Karpas-422 (cell line): ENCODE measurements around the gene CDKN2B-AS1. TPM values are rescaled to one million over a fixed set of nuclear protein-coding genes. Genes with fewer than 3 reads are reported as not detected.
A peak's percentile ranks its signal among the peaks of the same experiment; 100 is the strongest.

Experiments used
- DNase-seq: peaks from one replicate; pipeline ENCODE4 v3.0.0-alpha.2; 2015
- H2AFZ ChIP-seq: fragments of 200-600 bp; sonication (generic); 2 replicates; pipeline ENCODE4 v1.6.1; 2014; ENCODE audit warnings: antibody characterized with exemption, low read length, mixed read lengths
- H3K27ac ChIP-seq: fragments of 200-600 bp; sonication (generic); 2 replicates; pipeline ENCODE4 v1.5.1; 2014; ENCODE audit warnings: mild to moderate bottlenecking, low read length, moderate library complexity
- H3K27me3 ChIP-seq: fragments of 200-600 bp; sonication (generic); 2 replicates; pipeline ENCODE4 v1.6.1; 2014; ENCODE audit warnings: low read length, mixed read lengths
- H3K36me3 ChIP-seq: fragments of 200-600 bp; sonication (generic); 2 replicates; pipeline ENCODE4 v1.6.1; 2014; ENCODE audit warnings: low read length, mixed read lengths; ENCODE audit not compliant: insufficient read depth
- H3K4me1 ChIP-seq: fragments of 200-600 bp; sonication (generic); 2 replicates; pipeline ENCODE4 v1.6.1; 2014; ENCODE audit warnings: mild to moderate bottlenecking, low read length, mixed read lengths
- H3K4me2 ChIP-seq: fragments of 200-600 bp; sonication (generic); 2 replicates; pipeline ENCODE4 v1.6.1; 2014; ENCODE audit warnings: low read length, low read depth, mild to moderate bottlenecking; ENCODE audit not compliant: poor library complexity, severe bottlenecking
- H3K4me3 ChIP-seq: fragments of 200-600 bp; sonication (generic); 2 replicates; pipeline ENCODE4 v1.5.1; 2014; ENCODE audit warnings: mild to moderate bottlenecking, antibody characterized with exemption, low read length, mixed read lengths
- H3K79me2 ChIP-seq: fragments of 200-600 bp; sonication (generic); 2 replicates; pipeline ENCODE4 v1.6.1; 2014; ENCODE audit warnings: mild to moderate bottlenecking, low read length, mixed read lengths
- H3K9ac ChIP-seq: fragments of 200-600 bp; sonication (generic); 2 replicates; pipeline ENCODE4 v1.6.0; 2014; ENCODE audit warnings: low read length
- H3K9me2 ChIP-seq: fragments of 200-600 bp; sonication (generic), shearing (Covaris generic); replicated peaks from 2 replicates; pipeline ENCODE4 v1.6.0; 2014; ENCODE audit warnings: mild to moderate bottlenecking, low read length, moderate library complexity; ENCODE audit not compliant: insufficient read depth
- H3K9me3 ChIP-seq: fragments of 300-700, 200-600 bp; sonication (generic); 2 replicates; pipeline ENCODE4 v1.6.1; 2014; ENCODE audit warnings: low read length, mixed read lengths
- H4K20me1 ChIP-seq: fragments of 200-600 bp; sonication (generic); 2 replicates; pipeline ENCODE4 v1.6.1; 2014; ENCODE audit warnings: mild to moderate bottlenecking, antibody characterized with exemption, low read length, low read depth; ENCODE audit not compliant: insufficient read depth
- total RNA-seq: library from RNA; depleted of rRNA; stranded (reverse); fragments of >200 nt; shearing (Covaris generic); gene quantifications from 2 replicates; pipeline ENCODE4 v1.2.3, GENCODE V29; 2014; ENCODE audit warnings: low replicate concordance

Gene CDKN2B-AS1
- total RNA-seq, 1 experiment from 2014 or later = 35.3 TPM

GRCh38 chr9:21988056-21988990, 6.3 kb upstream of the CDKN2B-AS1 start:
- Histone ChIP-seq H3K79me2 (peaks cover 100% of the 10 kb centered on the region), H3K27me3 (no peaks in the 10 kb centered on the region), H3K36me3 (peaks cover 43% of the 10 kb centered on the region)

GRCh38 chr9:21989440-21990189, 5.0 kb upstream of the CDKN2B-AS1 start:
- Histone ChIP-seq H3K27me3 (no peaks in the 10 kb centered on the region), H3K4me3 (no peak overlapping the region), H3K9me3 (no peaks in the 10 kb centered on the region), H3K79me2 (peaks cover 95% of the 10 kb centered on the region), H3K36me3 (peaks cover 43% of the 10 kb centered on the region), H3K27ac (no peak overlapping the region), H3K9ac (no peak overlapping the region), H3K9me2 (no peaks in the 10 kb centered on the region), H2AFZ (no peak overlapping the region), H3K4me1 (peaks cover 75% of the 10 kb centered on the region), H4K20me1 (no peaks in the 10 kb centered on the region), H3K4me2 (no peak overlapping the region)
- DNase-seq = no peak

More at GRCh38 chr9:21988056-21988990, 6.3 kb upstream of the CDKN2B-AS1 start:
- no peaks in the 10 kb centered on the region for H4K20me1 ChIP-seq
- DNase-seq = no peak
- H3K4me2 ChIP-seq = peak overlapping the region; percentile 69
- H3K4me1 ChIP-seq = peaks cover 86% of the 10 kb centered on the region
- peak overlapping the region; percentile 40; the same call in 1 of the 2 replicates for H3K27ac ChIP-seq
- no peaks in the 10 kb centered on the region for H3K9me2 ChIP-seq
- peak overlapping the region; percentile 31 for H3K4me3 ChIP-seq
- H3K9ac ChIP-seq = peak overlapping the region; percentile 32; the same call in 1 of the 2 replicates
- H3K9me3 ChIP-seq = no peaks in the 10 kb centered on the region
- no peak overlapping the region for H2AFZ ChIP-seq

- H3K9ac ChIP-seq = peak overlapping the region; percentile 12
- H3K4me3 ChIP-seq = peak overlapping the region; percentile 97
- H3K4me2 ChIP-seq = peak overlapping the region; percentile 78
- DNase-seq = no peak
- peaks cover 38% of the 10 kb centered on the region for H3K36me3 ChIP-seq
- H3K79me2 ChIP-seq = peaks cover 89% of the 10 kb centered on the region
- H3K9me3 ChIP-seq = no peaks in the 10 kb centered on the region
- H3K27ac ChIP-seq = peak overlapping the region; percentile 28
- no peaks in the 10 kb centered on the region for H4K20me1 ChIP-seq
- peaks cover 63% of the 10 kb centered on the region for H3K4me1 ChIP-seq
- no peaks in the 10 kb centered on the region for H3K9me2 ChIP-seq
- no peak overlapping the region for H2AFZ ChIP-seq
- H3K27me3 ChIP-seq = no peaks in the 10 kb centered on the region
These were observed 3.3 kb upstream of the CDKN2B-AS1 start for GRCh38 chr9:21991072-21991959.

- no peaks in the 10 kb centered on the region for H4K20me1 ChIP-seq
- H3K4me2 ChIP-seq = peak overlapping the region; percentile 78
- H3K9me3 ChIP-seq = no peaks in the 10 kb centered on the region
- H3K27me3 ChIP-seq = no peaks in the 10 kb centered on the region
- no peaks in the 10 kb centered on the region for H3K9me2 ChIP-seq
- H2AFZ ChIP-seq = 0 out of 2 replicates have a peak overlapping the region, but pooled peaks have one; percentile 10
- peaks cover 89% of the 10 kb centered on the region for H3K79me2 ChIP-seq
- peak overlapping the region; percentile 97 for H3K4me3 ChIP-seq
- peaks cover 63% of the 10 kb centered on the region for H3K4me1 ChIP-seq
- H3K9ac ChIP-seq = peak overlapping the region; percentile 96
- peak overlapping the region; percentile 88 for H3K27ac ChIP-seq
- H3K36me3 ChIP-seq = peaks cover 31% of the 10 kb centered on the region
- DNase-seq = peak; percentile 49
These were observed 1.6 kb upstream of the CDKN2B-AS1 start for GRCh38 chr9:21993007-21993406.

GRCh38 chr9:21993893-21994555, 567 bp upstream of the CDKN2B-AS1 start, which contains the start of gene CDKN2A:
Gene CDKN2A (minus strand): TSS chr9:21994392.
- no peaks in the 10 kb centered on the region for H3K9me3 ChIP-seq
- H3K4me3 ChIP-seq = peak within 1 kb of the TSS; percentile 97
- peak within 1 kb of the TSS; percentile 47; the same call in 1 of the 2 replicates for H2AFZ ChIP-seq
- H3K4me2 ChIP-seq = peak within 1 kb of the TSS; percentile 83
- H3K27ac ChIP-seq = peak within 1 kb of the TSS; percentile 95
- no peaks in the 10 kb centered on the region for H4K20me1 ChIP-seq
- H3K27me3 ChIP-seq = no peaks in the 10 kb centered on the region
- H3K9me2 ChIP-seq = no peaks in the 10 kb centered on the region
- DNase-seq = peak; percentile 93
- H3K4me1 ChIP-seq = peaks cover 54% of the 10 kb centered on the region
- peaks cover 87% of the 10 kb centered on the region for H3K79me2 ChIP-seq
- peaks cover 24% of the 10 kb centered on the region; the same call in 1 of the 2 replicates for H3K36me3 ChIP-seq
- H3K9ac ChIP-seq = peak within 1 kb of the TSS; percentile 96

GRCh38 chr9:21995006-21995665, 545 bp downstream of the CDKN2B-AS1 start:
- Histone ChIP-seq H3K9me3 (no peaks in the 10 kb centered on the region), H3K4me2 (peak overlapping the region; percentile 83)

More at GRCh38 chr9:21995006-21995665, 545 bp downstream of the CDKN2B-AS1 start:
- no peaks in the 10 kb centered on the region for H4K20me1 ChIP-seq
- peaks cover 52% of the 10 kb centered on the region for H3K4me1 ChIP-seq
- peaks cover 86% of the 10 kb centered on the region for H3K79me2 ChIP-seq
- peak overlapping the region; percentile 91 for H3K9ac ChIP-seq
- peak overlapping the region; percentile 95 for H3K27ac ChIP-seq
- peak overlapping the region; percentile 86 for H3K4me3 ChIP-seq
- DNase-seq = peak; percentile 97
- peak overlapping the region; percentile 47; the same call in 1 of the 2 replicates for H2AFZ ChIP-seq
- no peaks in the 10 kb centered on the region for H3K9me2 ChIP-seq
- H3K27me3 ChIP-seq = no peaks in the 10 kb centered on the region
- H3K36me3 ChIP-seq = peaks cover 15% of the 10 kb centered on the region; the same call in 1 of the 2 replicates
